GM20431 (cell line): ENCODE results near the gene BAZ2B.

Experiments
- in situ Hi-C: fragments of 300-500 bp; cut with MseI, MboI; formaldehyde crosslinking; loops from one replicate; pipeline ENCODE4 v1.15.0; 2020; ENCODE audit warnings: low sequenced_read_pairs; ENCODE audit not compliant: unreplicated experiment

BAZ2B gene

GRCh38 chr2:159589286-159589685 is 27.1 kb downstream of the BAZ2B start:
- in situ Hi-C loops, result no loop called here

- in situ Hi-C loops, result no loop called here
These were observed 30.3 kb downstream of the BAZ2B start for GRCh38 chr2:159586034-159586433.

- in situ Hi-C loops, result no loop called here
These were observed 30.7 kb downstream of the BAZ2B start for GRCh38 chr2:159585622-159586021.

GRCh38 chr2:159584796-159585195 is 31.6 kb downstream of the BAZ2B start:
- in situ Hi-C loops, result no loop called here

- in situ Hi-C loops, result no loop called here
These were observed 42.3 kb downstream of the BAZ2B start for GRCh38 chr2:159573846-159574606.

- in situ Hi-C loops, result no loop called here
These were observed 43.1 kb downstream of the BAZ2B start for GRCh38 chr2:159573294-159573693.

GRCh38 chr2:159572459-159572858 is 43.9 kb downstream of the BAZ2B start:
- in situ Hi-C loops, result no loop called here

- in situ Hi-C loops, result no loop called here
These were observed 44.6 kb downstream of the BAZ2B start for GRCh38 chr2:159571540-159572260.

GRCh38 chr2:159564081-159564480 is 52.3 kb downstream of the BAZ2B start:
- in situ Hi-C loops, result no loop called here

- in situ Hi-C loops, result no loop called here
These were observed 54.1 kb downstream of the BAZ2B start for GRCh38 chr2:159562248-159562647.

GRCh38 chr2:159561786-159562185 is 54.6 kb downstream of the BAZ2B start:
- in situ Hi-C loops, result no loop called here

GRCh38 chr2:159561242-159561641 is 55.1 kb downstream of the BAZ2B start:
- in situ Hi-C loops, result no loop called here

GRCh38 chr2:159559034-159559433 is 57.3 kb downstream of the BAZ2B start:
- in situ Hi-C loops, result no loop called here

- in situ Hi-C loops, result no loop called here
These were observed 57.9 kb downstream of the BAZ2B start for GRCh38 chr2:159558479-159558878.

GRCh38 chr2:159557437-159558034 is 58.8 kb downstream of the BAZ2B start:
- in situ Hi-C loops, result no loop called here

- in situ Hi-C loops, result no loop called here
These were observed 60.5 kb downstream of the BAZ2B start for GRCh38 chr2:159555651-159556392.

GRCh38 chr2:159553727-159554126 is 62.6 kb downstream of the BAZ2B start:
- in situ Hi-C loops, result no loop called here

GRCh38 chr2:159551806-159552205 is 64.5 kb downstream of the BAZ2B start:
- in situ Hi-C loops, result no loop called here

GRCh38 chr2:159550231-159550630 is 66.1 kb downstream of the BAZ2B start:
- in situ Hi-C loops, result no loop called here

- in situ Hi-C loops, result no loop called here
These were observed 67.1 kb downstream of the BAZ2B start for GRCh38 chr2:159549234-159549633.
